Esophagus squamous epithelium (tissue), 5 donors: ENCODE measurements around the gene ATP13A5. TPM values are rescaled to one million over a fixed set of nuclear protein-coding genes. Genes with fewer than 3 reads are reported as not detected.

Source experiments
- DNase-seq: peaks from one replicate; lab custom pipeline; 2025; lab: John Stamatoyannopoulos, UW
- H3K27ac ChIP-seq, 4 donors: fragments of 200-600 bp; sonication (generic); one replicate each; pipeline ENCODE4 v1.5.1; 2016 to 2019; ENCODE audit warnings: mild to moderate bottlenecking in 1 of 4
- H3K27me3 ChIP-seq, 4 donors: fragments of 200-600 bp; sonication (generic); 1 replicate in 3 of 4; 2 replicates in 1 of 4; pipeline versions ENCODE4 v1.5.1 to v1.6.0; 2017 to 2021; ENCODE audit warnings: antibody characterized with exemption in 1 of 4
- H3K36me3 ChIP-seq, 3 donors: fragments of 200-600 bp; sonication (generic); one replicate each; pipeline ENCODE4 v1.5.1; 2016 to 2019
- H3K4me1 ChIP-seq, 3 donors: fragments of 200-600 bp; sonication (generic); one replicate each; pipeline ENCODE4 v1.5.1; 2017 to 2019
- H3K4me3 ChIP-seq, 4 donors: fragments of 200-600 bp; sonication (generic); 1 replicate in 3 of 4; 2 replicates in 1 of 4; pipeline ENCODE4 v1.5.1; 2016 to 2019; ENCODE audit warnings: mild to moderate bottlenecking in 2 of 4, moderate library complexity in 1 of 4
- H3K9me3 ChIP-seq, 3 donors: fragments of 200-600 bp; sonication (generic); one replicate each; pipeline ENCODE4 v1.5.1; 2016 to 2019
- POLR2A ChIP-seq, 4 donors: fragments of 450-650 bp; IDR thresholded peaks; one replicate each; pipeline ENCODE4 v1.6.1; 2017; ENCODE audit warnings: antibody characterized with exemption in 4 of 4, mild to moderate bottlenecking in 4 of 4, moderate library complexity in 3 of 4
- WGBS, 2 donors: methylation state at CpG; one replicate each; pipeline ENCODE4 v1.1.5; 2018; 5-methylcytosine and 5-hydroxymethylcytosine counted together
- intact Hi-C: fragments of 100-400 bp; cut with DNase I; formaldehyde crosslinking; loops from one replicate; pipeline ENCODE4 v1.15.0; 2022
- total RNA-seq, 4 donors: library from RNA; depleted of rRNA; stranded (reverse); fragments of >200 nt; gene quantifications; one replicate each; pipeline ENCODE4 v1.1.0, GENCODE V29; 2016
- TF ChIP-seq, protein P1 (sequence below), 6 experiments: fragments of 450-650 bp in 4 of 6; fragments of 200-600 bp in 2 of 6; sonication (generic) in 2 of 6; IDR thresholded peaks; one replicate each; pipeline ENCODE4 v1.5.1; 2016 to 2019; ENCODE audit warnings: antibody characterized with exemption in 6 of 6, mild to moderate bottlenecking in 4 of 6, moderate library complexity in 4 of 6
- donor health status: DM: yes; HTN: yes; CAD: no.

The ATP13A5 gene
- total RNA-seq, 4 donors from 2014 or later, result 0.19 to 0.85 (median 0.48) TPM

DNA sequence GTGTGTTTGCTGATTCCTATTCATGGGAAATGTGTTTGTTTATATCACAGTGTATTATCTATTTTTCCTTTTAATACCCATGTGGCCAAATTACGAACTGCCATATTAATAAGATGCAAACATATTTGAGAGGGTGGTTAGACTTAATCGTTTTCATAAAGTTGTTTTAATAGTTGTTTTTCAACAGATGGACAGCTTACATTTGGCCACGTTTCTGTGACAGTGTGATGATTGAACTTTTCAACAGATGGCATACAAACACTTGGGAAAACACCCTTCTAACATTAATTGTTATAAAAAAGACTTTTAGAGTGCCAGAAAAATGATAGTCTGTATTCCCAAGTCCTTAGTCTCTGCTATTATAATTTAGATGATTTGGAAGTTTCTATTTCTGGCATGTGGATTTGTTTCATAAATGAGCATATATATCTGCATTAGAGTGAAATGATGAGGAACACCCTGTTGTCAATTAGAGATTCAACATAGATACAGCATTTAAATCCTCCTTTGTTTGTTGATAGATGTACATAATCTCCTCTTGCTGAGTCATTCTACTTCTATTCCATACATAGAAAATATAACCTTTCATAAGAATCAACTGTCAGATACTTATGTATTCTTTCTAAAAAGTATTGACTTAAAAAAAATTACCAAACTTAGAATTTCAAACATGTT, 124.4 kb downstream of the ATP13A5 start:
- Histone ChIP-seq H3K4me1 (peaks cover 4 to 18% (median 5%) of the 10 kb centered on the region in 3 donors), H3K9me3 (peaks cover 0 to 10% (median 10%) of the 10 kb centered on the region in 3 donors), H3K36me3 (no peaks in the 10 kb centered on the region), H3K27me3 (no peaks in the 10 kb centered on the region), H3K4me3 (no peak overlapping the region), H3K27ac (no peak overlapping the region)
- 42 to 48% methylated on average over 3 of the region's 3 CpGs for WGBS, 2 donors
- intact Hi-C loops, result no loop called here
- DNase-seq, result no peak
- TF ChIP-seq POLR2A (IDR thresholded peaks at IDR 0.05), result no peak
- TF ChIP-seq, protein P1, sequence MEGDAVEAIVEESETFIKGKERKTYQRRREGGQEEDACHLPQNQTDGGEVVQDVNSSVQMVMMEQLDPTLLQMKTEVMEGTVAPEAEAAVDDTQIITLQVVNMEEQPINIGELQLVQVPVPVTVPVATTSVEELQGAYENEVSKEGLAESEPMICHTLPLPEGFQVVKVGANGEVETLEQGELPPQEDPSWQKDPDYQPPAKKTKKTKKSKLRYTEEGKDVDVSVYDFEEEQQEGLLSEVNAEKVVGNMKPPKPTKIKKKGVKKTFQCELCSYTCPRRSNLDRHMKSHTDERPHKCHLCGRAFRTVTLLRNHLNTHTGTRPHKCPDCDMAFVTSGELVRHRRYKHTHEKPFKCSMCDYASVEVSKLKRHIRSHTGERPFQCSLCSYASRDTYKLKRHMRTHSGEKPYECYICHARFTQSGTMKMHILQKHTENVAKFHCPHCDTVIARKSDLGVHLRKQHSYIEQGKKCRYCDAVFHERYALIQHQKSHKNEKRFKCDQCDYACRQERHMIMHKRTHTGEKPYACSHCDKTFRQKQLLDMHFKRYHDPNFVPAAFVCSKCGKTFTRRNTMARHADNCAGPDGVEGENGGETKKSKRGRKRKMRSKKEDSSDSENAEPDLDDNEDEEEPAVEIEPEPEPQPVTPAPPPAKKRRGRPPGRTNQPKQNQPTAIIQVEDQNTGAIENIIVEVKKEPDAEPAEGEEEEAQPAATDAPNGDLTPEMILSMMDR (IDR thresholded peaks at IDR 0.05), result no peak

DNA sequence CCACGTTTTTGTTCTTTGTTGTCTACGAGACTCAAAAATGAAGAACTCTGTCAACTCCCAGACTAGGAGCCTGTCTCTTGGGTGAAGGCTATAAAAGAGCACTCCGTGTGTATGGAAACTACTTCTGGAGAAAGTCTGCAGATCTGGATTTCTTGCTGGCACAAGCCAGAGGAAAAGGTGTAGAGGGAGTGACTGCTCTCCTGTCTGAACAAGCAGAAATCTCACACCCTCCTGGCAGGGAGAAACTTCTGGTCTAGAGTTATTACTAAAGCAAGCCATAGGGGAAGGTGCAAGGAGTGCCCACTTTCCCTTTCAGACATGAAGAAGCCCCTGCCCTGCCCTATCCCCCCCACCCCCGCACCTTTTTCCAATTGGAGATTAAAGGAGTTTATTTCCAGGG, 128.1 kb downstream of the ATP13A5 start:
- intact Hi-C loops, result no loop called here

DNA sequence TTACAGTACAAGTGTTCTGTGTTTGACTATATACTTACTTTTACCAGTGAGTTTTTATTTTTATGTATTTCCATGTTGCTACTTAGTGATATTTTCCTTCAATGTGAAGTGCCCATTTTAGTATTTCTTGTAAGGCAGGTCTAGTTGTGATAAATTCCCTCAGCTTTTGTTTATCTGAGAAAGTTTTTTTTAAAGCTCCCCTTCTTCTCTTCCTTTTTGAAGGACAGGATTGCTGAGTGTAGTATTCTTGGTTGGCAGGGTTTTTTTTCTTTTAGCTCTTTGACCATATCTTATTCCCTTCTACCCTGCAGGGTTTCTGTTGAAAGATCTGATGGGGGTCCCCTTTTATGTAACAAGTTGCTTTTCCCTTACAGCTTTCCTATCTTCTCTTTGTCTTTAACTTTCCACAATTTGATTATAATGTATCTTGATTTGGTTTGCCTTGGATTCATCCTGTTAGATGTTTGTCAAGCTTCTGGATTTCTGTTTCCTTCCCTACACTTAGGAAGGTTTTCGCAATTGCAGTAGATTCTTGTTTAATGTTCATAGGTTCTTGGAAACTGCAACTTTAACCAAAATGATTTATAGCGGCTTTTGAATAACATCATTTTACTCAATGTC, 129.6 kb downstream of the ATP13A5 start:
- DNase-seq, result no peak
- Histone ChIP-seq H3K9me3 (peaks cover 0 to 21% (median 21%) of the 10 kb centered on the region in 3 donors), H3K4me3 (no peak overlapping the region), H3K36me3 (no peaks in the 10 kb centered on the region), H3K27ac (no peak overlapping the region), H3K27me3 (no peaks in the 10 kb centered on the region), H3K4me1 (peaks cover 4 to 18% (median 5%) of the 10 kb centered on the region in 3 donors)
- intact Hi-C loops, result no loop called here
- 69 to 88% methylated on average over 2 of the region's 2 CpGs for WGBS, 2 donors
- TF ChIP-seq, protein P1 (IDR thresholded peaks at IDR 0.05), result no peak
- no peak for TF ChIP-seq POLR2A (IDR thresholded peaks at IDR 0.05)

More for the DNA sequence above, 128.1 kb downstream of the ATP13A5 start:
- H3K27me3 ChIP-seq, result no peaks in the 10 kb centered on the region
- no peak for TF ChIP-seq POLR2A (IDR thresholded peaks at IDR 0.05)
- H3K9me3 ChIP-seq, result peaks cover 0 to 21% (median 21%) of the 10 kb centered on the region in 3 donors
- H3K36me3 ChIP-seq, result no peaks in the 10 kb centered on the region
- peak overlapping the region in 3 of 4 donors; percentile 70 to 72 (median 72) for H3K27ac ChIP-seq
- DNase-seq, result no peak
- peaks cover 4 to 18% (median 5%) of the 10 kb centered on the region in 3 donors for H3K4me1 ChIP-seq
- WGBS, 2 donors, result 20 to 56% methylated on average over 1 to 3 of the region's 4 CpGs
- peak overlapping the region in 1 of 4 donors; percentile 7 for H3K4me3 ChIP-seq

DNA sequence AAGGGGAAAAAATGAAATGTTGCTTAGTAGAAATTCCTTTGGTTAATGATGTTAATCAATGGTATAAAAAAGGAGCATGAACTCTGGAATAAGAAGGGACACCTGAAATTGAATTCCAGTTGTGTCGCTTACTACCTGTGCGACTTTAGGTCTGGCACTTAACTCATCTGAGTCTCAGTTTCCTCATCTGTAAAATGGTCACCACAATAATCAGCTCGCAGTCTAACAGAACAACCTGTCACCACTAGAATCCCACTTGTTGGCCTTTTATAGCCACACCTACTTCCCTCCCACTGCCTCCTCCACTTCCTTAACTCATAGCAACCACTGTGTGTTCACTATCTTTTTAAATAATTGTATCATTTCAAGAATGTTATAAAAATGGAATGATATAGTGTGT, 135.0 kb downstream of the ATP13A5 start:
- no peaks in the 10 kb centered on the region for H3K36me3 ChIP-seq
- no peak overlapping the region for H3K4me3 ChIP-seq
- H3K27ac ChIP-seq, result no peak overlapping the region
- no peak for TF ChIP-seq POLR2A (IDR thresholded peaks at IDR 0.05)
- TF ChIP-seq, protein P1 (IDR thresholded peaks at IDR 0.05), result no peak
- H3K27me3 ChIP-seq, result peaks cover 0 to 9% (median 0%) of the 10 kb centered on the region in 4 donors
- H3K9me3 ChIP-seq, result peaks cover 0 to 6% (median 6%) of the 10 kb centered on the region in 3 donors
- DNase-seq, result no peak
- intact Hi-C loops, result no loop called here
- WGBS, 2 donors, result 86 to 92% methylated on average over 3 of the region's 3 CpGs
- peaks cover 0 to 18% (median 0%) of the 10 kb centered on the region in 3 donors for H3K4me1 ChIP-seq

DNA sequence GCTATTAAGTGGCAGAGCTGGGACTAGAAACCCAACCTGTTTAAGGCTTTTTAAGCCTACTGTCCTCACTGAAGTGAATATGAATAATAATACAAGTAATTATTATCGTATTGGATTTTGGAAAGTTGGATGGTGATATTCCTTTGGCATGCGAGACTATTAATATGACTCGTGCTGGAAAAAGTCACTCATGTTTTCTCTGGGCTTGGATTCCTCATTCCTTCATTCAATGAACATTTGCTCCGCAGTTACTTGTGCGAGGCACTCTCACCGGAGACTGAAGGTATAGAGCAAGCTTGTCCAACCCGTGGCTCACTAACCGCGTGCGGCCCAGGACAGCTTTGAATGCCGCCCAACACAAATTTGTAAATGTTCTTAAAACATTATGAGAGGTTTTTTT, 136.8 kb downstream of the ATP13A5 start:
- Histone ChIP-seq H3K4me3 (peak overlapping the region; percentile 48 to 73 (median 54)), H3K27ac (peak overlapping the region in 2 of 4 donors; percentile 57 to 68), H3K4me1 (peaks cover 0 to 18% (median 0%) of the 10 kb centered on the region in 3 donors), H3K36me3 (no peaks in the 10 kb centered on the region), H3K27me3 (peaks cover 0 to 9% (median 0%) of the 10 kb centered on the region in 4 donors), H3K9me3 (no peaks in the 10 kb centered on the region)
- WGBS, 2 donors, result 77% methylated on average over 11 of the region's 11 CpGs
- no peak for DNase-seq
- TF ChIP-seq POLR2A (IDR thresholded peaks at IDR 0.05), result no peak
- TF ChIP-seq, protein P1 (IDR thresholded peaks at IDR 0.05), result no peak
- intact Hi-C loops, result no loop called here
